Measurements from ENCODE around the gene GPS1.

GPS1 gene

DNA sequence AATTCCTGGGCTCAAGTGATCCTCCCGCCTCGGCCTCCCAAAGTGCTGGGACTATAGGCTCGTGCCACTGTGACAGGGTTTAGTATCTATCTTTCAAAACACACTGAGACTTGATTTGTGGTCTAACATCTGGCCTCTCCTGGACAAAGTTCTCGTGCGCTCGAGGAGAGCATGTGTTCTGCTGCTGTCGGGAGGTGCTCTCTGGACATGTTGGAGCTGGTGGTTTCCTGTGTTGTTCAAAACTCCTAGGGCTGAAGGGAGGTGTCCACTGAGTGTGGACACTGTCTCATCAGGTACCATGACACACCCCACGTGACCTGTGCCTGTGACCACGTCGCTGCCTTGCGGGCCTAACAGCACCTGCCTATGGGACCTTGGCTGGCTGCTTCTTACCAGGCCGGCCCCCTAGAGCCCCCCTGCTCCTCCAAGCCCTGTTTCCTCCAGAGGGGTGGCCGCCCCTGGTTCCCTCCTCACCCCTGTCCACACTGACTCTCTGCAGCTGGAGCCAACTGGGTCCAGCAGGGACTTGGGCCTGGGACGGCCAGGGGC is 5.7 kb upstream of the GPS1 start:
- DNase-seq (ENCODE audit: low spot score) = no peak

DNA sequence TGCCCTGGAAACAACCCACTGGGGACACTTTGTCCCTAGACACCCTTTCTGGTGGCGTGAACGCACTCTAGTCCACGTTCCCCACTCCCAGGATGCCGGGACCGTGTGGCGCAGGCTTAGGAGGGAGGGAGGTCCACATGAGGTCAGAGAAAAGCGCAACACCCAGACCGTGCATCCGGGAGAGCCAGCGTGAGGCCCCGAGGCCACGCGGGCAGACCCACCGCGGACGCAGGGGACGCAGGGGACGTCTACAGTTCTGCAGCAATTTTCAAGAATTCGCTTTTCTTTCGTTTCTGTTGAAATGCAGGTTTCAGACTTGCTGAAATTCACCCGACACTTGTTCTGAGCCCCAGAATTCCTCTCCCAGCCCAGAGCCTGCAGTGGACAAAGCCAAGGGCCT is 4.8 kb upstream of the GPS1 start:
- no peak for DNase-seq (ENCODE audit: low spot score)

DNA sequence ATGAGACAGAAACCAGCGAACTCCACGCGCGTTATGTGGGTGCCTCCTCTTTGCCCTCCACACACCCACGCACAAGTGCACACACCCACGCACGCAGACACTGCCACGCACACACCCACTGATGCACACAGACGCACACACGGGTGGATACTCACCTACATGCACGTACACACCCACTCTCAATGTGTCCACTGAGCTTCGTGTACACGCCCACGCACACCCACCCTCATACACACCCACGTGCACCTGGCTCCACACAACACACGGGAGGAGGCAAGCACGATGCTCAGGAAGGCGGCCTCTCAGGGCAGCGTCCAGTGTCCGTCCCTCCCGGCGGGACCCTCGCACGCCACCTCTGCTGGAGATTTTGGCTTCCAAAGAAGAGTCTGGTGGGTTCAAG is 4.3 kb upstream of the GPS1 start:
- DNase-seq (ENCODE audit: low spot score) = no peak

DNA sequence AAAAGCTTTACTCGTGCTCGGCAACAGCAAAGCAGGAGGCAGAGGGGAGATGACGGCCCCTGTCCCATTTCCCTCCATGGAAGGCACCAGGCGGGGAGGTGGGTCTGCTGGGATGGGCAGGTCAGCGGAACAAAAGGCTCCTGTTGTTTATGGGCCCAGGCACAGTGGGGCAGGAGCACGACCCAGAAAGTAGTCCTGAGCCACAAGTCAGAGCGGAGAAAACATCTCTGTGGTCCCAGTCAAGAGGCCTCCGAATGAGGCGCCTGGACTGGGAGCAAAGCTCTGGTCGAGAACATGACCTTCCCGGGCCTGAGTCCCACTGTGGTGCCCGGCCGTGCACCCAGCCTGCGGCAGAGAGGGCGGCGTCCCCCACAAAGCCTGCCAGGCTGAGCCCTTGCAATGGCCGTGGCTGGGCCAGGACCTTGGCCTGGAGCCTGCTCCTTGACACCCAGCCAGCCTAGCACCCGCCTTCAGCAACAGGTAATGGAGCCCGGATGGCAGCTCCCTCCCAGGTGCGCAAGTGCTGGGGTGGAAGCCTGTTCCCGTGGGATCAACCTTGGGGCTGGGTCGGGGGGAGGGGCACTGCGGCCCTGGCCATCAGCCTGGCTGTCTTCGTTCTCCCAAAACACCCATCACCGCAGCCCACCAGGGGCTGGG is 3.7 kb upstream of the GPS1 start:
- DNase-seq (ENCODE audit: low spot score) = no peak

- no peak for DNase-seq (ENCODE audit: low spot score)
These were observed 3.1 kb upstream of the GPS1 start for GRCh38 chr17:82048571-82048971.

DNA sequence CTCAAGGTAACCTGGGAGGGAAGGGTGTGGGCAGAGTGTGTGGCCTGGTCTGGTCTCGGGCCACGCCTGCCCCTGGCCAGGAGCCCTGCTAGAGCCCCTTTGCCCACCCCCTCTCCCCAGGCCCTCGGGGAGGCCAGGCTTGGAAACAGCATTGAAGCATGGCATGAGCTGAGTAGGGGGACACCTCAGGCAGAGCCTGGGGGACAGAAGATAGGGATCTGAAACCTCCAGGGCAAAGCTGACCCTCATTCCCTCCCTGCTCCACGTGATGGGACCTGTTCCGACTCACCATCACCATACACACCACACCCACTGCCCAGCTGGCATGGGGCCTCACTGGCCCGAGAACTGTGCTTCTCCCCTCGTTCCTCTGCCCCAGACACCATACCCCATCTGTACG is 2.6 kb upstream of the GPS1 start:
- no peak for DNase-seq (ENCODE audit: low spot score)

- DNase-seq (ENCODE audit: low spot score) = no peak
These were observed 2.2 kb upstream of the GPS1 start for GRCh38 chr17:82049521-82049971.

DNA sequence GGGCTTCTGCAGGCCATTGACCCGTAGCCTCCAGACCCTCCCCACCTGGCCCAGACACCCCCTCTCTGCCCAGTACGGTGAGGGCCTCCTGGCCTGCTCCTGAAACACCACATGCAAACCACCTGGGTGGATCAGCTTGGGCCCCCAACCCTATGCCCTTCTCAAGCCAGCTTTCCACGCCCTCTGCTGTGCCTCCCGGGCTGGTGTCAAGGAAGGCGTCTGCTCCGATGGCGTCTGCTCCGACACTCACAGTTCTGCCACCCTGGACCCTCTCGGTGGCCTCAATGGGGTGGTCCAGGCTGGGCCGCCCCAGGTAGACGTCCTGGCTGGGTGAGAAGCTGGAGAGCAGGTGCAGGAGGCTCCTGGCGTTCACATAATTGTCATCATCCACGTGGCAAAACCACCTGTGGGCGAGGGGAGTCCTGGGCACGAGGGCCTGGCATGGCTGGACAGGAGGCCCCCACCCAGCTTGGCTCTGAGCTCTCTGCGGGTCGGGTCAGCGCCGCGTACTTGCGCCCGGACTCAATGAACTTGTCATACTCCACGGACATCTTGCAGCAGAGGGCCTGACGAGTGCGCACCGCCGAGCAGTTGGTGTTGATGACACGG is 1.4 kb upstream of the GPS1 start:
- no peak for DNase-seq (ENCODE audit: low spot score)

DNA sequence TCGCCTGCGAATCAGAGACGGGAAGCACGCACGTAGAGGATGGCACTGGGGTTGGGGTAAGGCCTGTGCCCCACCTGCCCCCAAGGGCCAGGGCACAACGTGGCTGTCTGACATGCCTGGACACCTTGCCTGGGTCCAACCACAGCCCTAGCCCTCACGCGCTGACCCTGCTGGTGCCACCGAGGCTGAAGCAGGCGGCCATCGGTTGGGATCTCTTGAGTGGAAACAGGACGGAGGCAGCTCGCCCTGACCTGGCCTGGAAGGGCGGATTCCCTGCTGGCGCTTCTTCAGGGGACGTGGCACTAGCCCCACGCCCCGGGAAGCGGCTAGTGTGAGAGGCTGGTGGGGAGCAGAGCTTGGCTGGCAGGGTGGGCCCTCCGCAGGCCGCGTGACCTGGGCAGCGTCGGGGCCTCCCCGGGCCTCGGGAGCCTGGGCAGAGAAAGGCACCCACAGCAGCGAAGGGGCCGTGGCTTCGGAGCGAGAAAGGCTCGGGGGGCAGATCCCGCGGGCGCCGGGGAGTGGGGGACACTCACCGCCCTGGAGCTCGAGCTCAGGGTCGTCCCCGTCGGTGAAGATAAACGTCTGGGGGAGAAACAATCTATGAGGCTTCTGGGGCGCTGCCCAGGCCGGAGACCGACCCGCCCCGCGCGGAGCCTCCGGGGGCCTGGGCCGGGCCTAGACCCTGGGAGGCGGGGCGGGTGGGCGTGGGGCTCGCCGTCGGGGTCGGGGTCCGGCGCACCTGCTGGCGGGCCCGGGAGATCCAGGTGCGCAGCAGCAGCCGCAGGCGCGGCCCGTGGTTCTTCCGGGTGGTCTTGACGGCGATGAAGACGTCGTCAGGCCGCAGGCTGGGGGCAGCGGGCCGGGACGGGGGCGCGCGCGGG is 697 bp upstream of the GPS1 start:
- no peak for DNase-seq (ENCODE audit: low spot score)

GRCh38 chr17:82052638-82053059 is 951 bp downstream of the GPS1 start:
- no peak for DNase-seq (ENCODE audit: low spot score)

- no peak for DNase-seq (ENCODE audit: low spot score)
These were observed 1.4 kb downstream of the GPS1 start for GRCh38 chr17:82053130-82053529.

- no peak for DNase-seq (ENCODE audit: low spot score)
These were observed 2.0 kb downstream of the GPS1 start for GRCh38 chr17:82053556-82054263.

- no peak for DNase-seq (ENCODE audit: low spot score)
These were observed 2.8 kb downstream of the GPS1 start for GRCh38 chr17:82054351-82055022.

DNA sequence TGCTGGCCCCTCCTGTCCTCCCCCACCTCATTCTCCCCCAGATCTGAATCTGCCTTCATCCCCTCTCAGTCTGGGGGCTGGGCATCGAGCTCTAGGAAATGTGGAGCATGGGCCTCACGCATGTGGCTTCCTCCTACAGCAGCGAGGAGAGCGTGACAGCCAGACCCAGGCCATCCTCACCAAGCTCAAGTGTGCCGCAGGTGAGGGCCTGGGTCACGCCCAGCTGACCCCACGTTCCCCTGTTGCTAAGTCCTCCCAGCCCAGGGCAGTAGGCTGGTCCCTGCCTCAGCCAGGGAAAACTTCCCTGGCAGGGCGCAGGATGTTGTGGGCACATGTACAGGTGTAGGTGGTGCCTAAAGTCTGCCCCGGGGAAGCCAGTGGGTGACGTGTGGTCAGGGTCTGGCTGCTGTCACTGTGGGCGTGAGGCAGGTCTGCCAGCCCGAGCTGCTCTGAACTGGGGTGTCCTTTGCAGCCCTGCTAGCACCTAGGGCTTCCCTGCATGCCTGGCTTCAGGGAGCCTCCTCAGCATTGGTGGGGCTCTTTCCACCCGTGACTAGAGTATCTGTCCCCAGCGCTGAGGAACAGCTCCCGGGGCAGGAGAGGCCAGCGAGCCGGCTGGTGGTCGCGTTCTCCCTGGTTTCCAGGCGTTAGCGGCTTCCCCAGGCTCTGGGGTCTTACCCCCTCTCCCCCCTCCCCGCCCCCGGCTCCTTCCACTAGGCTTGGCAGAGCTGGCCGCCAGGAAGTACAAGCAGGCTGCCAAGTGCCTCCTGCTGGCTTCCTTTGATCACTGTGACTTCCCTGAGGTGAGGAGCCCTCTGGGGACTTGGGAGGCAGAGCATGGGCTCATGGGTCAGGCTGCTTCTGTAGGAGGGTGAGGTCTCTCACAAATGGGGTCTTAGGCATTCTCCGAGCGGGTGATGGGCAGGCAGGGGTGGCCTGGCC is 3.6 kb downstream of the GPS1 start:
- DNase-seq (ENCODE audit: low spot score) = no peak

DNA sequence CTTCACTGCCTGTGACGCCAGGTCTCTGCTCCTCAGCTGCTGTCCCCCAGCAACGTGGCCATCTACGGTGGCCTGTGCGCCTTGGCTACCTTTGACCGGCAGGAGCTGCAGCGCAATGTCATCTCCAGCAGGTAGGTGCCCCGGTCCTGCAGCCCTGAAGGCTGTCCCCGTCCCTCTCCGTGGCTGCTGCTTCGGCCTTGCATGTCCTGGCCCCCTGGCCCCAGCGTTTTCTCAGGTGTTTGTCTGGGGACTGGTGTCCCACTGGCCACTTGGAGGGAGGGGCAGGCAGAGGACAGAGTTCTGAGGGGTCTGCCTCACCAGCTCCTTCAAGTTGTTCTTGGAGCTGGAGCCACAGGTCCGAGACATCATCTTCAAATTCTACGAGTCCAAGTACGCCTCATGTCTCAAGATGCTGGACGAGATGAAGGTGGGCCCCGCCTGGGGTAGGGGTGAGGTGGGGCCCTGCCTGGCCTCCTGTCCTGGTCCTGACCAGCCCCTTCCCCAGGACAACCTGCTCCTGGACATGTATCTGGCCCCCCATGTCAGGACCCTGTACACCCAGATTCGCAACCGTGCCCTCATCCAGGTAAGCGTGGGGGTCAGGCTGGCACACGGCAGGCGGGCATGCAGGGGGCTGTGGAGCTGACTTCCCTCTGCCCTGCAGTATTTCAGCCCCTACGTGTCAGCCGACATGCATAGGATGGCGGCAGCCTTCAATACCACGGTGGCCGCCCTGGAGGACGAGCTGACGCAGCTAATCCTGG is 4.4 kb downstream of the GPS1 start:
- DNase-seq (ENCODE audit: low spot score) = no peak

GRCh38 chr17:82056729-82057621 is 5.3 kb downstream of the GPS1 start:
- DNase-seq (ENCODE audit: low spot score) = no peak

GRCh38 chr17:82058230-82058854 is 6.6 kb downstream of the GPS1 start:
- no peak for DNase-seq (ENCODE audit: low spot score)

- DNase-seq (ENCODE audit: low spot score) = no peak
These were observed 7.2 kb downstream of the GPS1 start for GRCh38 chr17:82058855-82059249.

All from globus pallidus (tissue), 1 donor.